NCI-H2171 (cell line): ENCODE results near the gene ENO2.

Source experiments
- DNase-seq: peaks from one replicate; lab custom pipeline; 2025; lab: John Stamatoyannopoulos, UW

Gene ENO2

DNA sequence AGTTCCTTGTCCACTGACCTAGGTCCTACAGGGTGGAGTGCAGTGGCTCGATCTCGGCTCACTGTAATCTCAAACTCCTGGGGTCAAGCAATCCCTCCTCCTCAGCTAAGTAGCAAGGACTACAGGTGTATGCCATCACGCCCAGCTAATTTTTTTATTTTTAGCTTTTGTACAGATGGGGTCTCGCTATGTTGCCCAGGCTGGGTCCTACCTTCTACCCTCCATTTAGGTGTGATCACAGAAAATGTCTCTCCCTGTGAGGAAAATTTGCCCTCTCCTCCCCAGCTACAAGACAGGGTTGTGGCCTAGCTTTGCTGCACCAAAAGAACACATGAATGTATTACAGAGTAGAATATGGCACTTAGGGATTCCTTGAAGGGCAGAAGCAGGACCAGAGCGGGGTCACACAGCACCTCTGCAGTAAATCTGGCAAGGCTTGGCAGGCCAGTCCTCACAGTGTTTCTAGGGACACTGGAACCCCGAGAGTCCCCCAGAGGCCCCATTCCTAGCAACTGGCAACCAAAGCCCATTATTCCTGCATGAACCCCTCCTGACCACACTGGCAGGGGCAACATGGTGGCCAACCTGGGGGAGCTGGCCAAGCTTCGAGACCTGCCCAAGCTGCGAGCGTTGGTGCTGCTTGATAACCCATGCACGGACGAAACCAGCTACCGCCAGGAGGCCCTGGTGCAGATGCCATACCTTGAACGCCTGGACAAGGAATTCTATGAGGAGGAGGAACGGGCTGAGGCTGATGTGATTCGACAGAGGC is 2.0 kb upstream of the ENO2 start:
- no peak for DNase-seq

- peak; percentile 89 for DNase-seq
Measured at GRCh38 chr12:6914947-6915788, 788 bp downstream of the ENO2 start.

DNA sequence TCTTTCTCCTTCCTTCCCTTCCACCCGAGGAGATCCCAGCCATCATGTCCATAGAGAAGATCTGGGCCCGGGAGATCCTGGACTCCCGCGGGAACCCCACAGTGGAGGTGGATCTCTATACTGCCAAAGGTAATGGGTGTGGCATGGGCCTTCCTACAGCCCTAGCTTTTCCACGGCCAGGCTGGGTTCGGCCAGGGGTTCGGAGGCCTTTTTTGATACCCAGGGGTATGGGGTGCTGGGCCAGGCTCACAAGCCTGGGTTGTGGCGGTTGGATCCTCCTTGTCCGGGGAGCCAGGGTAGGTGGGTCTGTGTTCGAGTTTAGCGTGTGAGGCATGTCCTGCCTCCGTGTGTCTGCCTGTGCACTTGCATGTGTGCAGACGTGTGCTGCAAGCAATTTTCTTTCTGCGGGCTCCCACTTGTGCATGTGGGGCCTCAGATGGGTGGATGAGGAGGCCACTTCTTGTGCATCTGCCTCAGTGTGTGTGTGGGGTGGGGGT is 1.5 kb downstream of the ENO2 start:
- no peak for DNase-seq

GRCh38 chr12:6916426-6917200 is 2.2 kb downstream of the ENO2 start:
- no peak for DNase-seq

DNA sequence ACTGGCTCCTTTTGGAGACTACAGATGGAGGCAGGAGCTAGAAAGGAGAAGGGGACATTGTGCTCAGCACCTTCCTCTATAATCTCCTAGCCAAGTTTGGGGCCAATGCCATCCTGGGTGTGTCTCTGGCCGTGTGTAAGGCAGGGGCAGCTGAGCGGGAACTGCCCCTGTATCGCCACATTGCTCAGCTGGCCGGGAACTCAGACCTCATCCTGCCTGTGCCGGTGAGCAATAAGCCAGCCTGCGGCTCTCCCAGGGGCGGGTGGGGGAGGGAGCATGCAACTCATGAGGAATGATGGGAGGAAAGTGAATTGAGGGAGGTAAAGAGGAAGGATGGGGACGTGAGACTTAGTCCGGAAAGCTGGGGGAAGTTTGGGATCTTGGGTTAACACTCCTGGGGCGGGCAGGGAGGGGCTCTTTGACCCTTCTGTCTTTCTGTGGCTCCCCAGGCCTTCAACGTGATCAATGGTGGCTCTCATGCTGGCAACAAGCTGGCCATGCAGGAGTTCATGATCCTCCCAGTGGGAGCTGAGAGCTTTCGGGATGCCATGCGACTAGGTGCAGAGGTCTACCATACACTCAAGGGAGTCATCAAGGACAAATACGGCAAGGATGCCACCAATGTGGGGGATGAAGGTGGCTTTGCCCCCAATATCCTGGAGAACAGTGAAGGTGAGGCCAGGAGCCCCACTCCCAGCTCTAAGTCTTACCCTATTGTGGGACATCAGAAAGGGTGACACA is 3.3 kb downstream of the ENO2 start:
- DNase-seq: no peak

- no peak for DNase-seq
Measured at GRCh38 chr12:6919588-6919987, 5.2 kb downstream of the ENO2 start.

GRCh38 chr12:6921539-6921938 is 7.2 kb downstream of the ENO2 start:
- no peak for DNase-seq

DNA sequence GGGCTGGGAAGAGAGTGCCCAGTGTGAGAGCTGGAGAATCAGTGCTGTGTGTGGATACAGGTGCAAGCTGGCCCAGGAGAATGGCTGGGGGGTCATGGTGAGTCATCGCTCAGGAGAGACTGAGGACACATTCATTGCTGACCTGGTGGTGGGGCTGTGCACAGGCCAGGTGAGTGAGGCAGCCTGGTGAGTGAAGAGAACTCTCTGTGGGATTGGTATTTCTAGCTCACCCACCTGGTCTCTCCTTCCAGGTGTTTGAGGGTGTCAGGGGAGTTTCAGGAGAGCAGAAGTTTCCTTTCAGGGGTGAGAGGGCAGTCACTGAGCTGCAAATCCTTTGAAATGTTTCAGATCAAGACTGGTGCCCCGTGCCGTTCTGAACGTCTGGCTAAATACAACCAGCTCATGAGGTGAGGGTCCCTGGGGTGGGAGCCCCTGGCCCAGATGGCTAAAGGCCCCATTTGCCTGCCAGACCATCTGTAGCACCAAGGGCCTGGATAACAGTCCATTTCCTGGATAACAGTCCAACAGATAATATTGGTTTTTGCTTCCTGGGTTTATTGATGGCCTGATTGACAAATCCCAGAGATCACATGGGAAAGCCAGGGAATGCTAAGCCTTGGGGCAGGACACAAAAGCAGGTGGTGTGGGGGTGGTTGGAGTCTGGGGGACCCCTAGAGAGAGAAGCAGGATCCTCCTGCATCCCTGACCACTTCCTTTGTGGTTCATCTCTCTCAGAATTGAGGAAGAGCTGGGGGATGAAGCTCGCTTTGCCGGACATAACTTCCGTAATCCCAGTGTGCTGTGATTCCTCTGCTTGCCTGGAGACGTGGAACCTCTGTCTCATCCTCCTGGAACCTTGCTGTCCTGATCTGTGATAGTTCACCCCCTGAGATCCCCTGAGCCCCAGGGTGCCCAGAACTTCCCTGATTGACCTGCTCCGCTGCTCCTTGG is 7.9 kb downstream of the ENO2 start:
- DNase-seq: no peak

GRCh38 chr12:6923003-6923732 is 8.8 kb downstream of the ENO2 start:
- no peak for DNase-seq

DNA sequence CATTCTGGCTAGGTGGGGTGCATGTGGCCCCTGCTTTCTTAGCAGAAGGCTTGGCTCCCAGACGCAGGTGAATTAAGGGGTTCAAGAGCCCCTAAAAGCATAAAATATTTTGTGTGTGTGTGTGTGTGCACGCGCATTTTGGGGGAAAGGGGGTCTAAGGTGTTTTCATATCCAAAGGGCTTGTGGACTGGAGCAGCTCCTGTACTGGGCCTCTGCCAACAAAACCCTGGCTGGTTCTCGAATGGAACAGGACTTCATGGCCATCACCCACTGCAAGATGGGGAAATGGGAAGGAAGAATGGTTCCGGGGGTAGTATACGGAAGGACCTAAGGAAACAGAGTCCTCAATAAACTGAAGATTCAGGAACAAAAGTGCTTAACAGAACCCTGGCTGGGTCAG is 9.5 kb downstream of the ENO2 start:
- no peak for DNase-seq

- DNase-seq: no peak
Measured at GRCh38 chr12:6925239-6925539, 10.8 kb downstream of the ENO2 start.

- peak; percentile 93 for DNase-seq
Measured at GRCh38 chr12:6925540-6926279, 11.3 kb downstream of the ENO2 start.

DNA sequence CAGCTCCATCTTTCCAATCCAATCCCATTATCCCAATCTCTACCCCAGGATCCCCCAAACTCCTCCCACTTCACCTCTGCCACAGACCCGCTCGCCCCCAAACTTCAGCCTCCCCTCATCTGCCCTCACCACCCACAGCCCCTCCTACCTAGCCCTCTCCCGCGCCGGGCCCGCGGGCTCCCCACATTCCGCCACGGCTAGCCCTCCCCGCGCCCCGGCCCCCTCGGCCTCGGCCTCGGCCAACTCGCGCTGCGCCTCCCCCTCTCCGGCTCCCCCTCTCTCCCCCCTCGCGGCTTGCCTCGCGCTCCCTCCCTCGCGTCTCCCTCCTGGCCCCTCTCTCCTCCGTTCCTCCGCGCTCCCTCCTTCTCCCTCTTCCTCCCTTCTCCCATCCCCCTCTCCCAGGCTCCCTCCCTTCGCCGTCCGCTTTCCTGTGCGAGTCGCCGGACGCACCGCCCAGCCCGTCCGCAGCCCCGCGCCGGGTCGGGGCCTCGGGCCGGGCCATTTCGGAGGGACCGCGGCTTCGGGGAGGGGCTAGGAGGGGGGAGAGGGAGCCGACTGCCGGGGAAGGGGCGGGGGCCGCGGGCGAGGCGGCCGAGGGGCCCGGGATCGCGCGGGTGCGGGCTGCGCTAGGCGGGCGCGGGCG is 13.1 kb downstream of the ENO2 start, which contains the start of gene ATN1:
Gene ATN1, plus strand, starts transcription at position 581 of the 643 bp plus-strand sequence. CDS start 6,043 bp downstream, outside the sequence.
- peak; percentile 98 for DNase-seq

- DNase-seq: peak; percentile 67
Measured at GRCh38 chr12:6928022-6928702, 13.8 kb downstream of the ENO2 start.

- DNase-seq: peak; percentile 67
Measured at GRCh38 chr12:6928703-6929407, 14.5 kb downstream of the ENO2 start.

DNA sequence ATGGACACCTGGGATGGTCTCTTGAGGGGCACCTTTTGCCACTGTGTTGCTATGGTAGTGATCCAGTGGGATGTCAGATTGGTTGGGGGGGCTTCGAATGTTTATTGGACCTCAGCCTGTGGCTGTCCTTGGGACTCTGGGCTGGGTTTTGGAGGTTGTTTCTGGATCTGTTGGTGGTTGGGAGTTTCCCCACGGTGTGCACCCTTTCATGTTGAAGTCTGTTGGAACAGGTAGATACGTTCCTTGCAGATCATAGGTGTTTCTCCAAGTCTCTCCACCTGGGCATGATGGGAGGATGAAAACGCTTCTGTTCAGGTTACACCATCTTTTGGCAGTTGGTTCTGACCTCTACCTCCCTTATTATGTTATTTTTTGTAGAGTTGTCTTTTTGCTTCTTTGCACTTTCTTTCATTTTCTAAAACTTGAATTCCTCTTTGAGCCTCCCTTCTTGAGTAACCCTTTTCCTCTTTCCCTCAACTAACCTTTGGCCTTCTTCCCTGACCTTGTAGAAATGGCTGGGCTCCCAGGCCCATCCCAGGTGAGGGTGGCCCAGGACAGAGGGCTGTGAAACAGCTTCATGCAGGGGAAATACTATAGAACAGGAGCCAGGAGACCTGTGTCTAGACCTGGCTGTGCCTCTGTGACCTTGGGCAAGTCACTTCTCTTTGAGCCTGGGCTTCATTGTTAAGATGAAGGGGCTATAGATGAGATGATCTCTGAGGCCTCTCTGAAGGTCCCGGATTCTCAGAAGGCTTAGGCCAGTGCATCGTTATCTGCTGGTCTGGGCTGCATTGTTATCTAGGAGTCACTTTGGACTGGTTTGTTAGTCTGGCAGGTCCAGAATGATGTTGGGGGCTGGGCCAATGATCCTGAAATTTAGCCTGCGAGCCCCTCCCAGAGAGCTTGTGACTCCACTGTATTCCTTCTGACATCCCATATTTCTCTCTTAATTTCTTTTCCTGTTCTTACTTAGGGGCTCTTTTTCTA is 15.4 kb downstream of the ENO2 start:
- no peak for DNase-seq
